ENCODE results near the gene CWC27.

Gene CWC27

DNA sequence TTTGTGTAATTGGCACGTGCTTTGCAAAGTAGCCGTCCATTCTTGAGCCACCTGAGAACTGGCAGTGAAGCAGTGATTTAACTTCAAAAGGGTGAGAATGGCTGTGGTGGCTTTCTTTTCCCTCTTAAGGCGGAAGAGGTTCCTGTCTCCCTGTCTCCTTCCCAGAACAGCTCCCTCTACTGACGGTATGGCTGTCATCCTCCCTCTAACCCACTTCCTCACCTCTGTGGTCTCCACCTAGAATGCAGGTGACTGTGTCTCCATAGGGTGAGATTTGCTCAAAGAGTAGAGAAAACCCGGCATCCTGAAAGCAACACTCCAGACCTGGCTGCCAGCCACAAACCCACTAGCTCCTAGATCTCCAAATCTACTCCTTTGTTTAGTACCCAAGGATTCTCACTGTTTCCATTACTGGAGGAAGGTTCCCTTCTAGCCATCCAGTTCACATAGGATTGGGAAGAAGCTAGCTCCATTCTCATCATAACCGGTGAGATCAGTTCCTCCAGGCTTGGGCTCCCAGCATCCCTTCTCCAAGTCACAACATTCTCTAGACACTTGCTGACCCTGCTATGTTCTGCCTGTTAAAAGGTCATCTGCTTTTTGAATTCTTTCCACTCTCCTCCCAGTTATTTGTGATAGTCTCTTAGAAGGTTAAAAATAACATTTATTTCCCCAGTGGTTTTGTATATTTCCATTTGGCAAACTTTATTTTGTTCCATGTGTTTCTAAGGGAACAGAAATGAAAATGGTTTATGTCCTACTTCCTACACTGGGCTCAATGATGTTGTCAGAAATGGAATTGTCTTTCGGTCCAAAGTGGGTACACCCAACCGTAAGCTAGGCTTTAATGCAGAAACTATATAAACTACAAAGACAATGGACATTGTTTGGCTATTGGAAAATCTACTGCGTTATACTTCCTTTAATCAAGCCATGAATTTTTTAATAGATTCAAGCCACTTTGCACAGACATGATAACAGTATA is 269.4 kb downstream of the CWC27 start:
- no peak for DNase-seq (ENCODE audit: low read depth)

GRCh38 chr5:65041296-65042158 is 272.8 kb downstream of the CWC27 start:
- DNase-seq (ENCODE audit: low read depth) = no peak

GRCh38 chr5:65043843-65044359 is 275.2 kb downstream of the CWC27 start:
- DNase-seq (ENCODE audit: low read depth) = no peak

- no peak for DNase-seq (ENCODE audit: low read depth)
Measured at GRCh38 chr5:65047225-65047624, 278.5 kb downstream of the CWC27 start.

GRCh38 chr5:65047948-65048690 is 279.4 kb downstream of the CWC27 start:
- DNase-seq (ENCODE audit: low read depth) = no peak

GRCh38 chr5:65050140-65050539 is 281.4 kb downstream of the CWC27 start:
- no peak for DNase-seq (ENCODE audit: low read depth)

- DNase-seq (ENCODE audit: low read depth) = no peak
Measured at GRCh38 chr5:65050826-65051498, 282.2 kb downstream of the CWC27 start.

DNA sequence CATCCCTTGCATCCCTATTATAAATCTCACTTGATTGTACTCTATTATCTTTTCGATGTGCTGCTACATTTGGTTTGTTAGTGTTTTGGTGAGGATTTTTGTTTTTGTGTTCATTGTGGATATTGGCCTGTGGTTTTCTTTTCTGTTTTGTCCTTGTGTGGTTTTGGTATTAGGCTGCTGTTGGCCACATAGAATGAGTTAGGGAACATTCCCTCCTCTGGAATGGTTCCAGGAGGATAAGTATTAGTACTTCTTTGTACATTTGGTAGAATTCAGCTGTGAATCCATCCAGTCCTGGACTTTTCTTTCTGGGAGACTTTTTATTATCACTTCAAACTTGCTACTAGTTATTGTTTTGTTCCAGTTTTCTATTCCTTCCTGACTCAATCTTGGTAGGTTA is 287.2 kb downstream of the CWC27 start:
- DNase-seq (ENCODE audit: low read depth) = no peak

DNA sequence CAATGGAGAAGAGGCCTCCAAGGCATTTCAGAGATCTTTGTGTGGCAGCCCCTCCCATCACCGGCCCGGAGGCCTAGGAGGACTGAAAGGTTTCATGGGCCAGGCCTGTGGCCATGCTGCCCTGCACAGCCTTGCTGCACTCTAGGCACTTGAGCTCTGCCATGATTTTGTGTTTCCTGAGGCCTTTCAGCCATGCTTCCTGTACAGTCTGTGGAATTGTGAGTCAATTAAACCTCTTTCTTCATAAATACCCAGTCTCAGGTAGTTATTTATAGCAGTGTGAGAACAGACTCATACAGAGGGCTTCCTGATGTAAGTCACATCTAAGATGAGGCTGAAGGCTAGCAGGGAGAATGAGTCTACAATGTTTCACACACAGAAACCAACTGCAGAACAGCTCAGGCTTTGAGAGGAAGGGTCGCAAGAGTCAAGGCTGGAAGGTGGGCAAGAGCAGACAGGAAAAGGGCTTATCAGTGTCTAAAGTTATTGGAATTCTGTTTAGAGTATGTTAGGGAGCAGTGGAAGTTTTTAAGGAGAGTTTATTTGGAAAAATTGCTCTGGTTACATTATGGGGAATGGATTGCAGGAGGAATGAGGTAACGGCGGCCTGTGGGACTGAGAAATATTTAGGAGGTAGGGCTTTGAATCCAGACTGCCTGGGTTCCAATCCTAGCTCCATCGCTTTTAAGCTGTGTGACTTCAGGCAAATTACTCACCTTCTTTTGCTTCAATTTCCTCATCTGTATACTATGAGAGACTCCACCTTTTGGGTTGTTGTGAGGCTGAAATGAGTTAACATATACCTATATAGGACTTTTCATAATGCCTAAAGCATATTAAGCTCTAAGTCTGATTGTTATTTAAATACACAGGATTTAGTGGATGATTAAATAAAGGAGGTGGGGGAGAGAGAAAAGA is 291.2 kb downstream of the CWC27 start:
- no peak for DNase-seq (ENCODE audit: low read depth)

DNA sequence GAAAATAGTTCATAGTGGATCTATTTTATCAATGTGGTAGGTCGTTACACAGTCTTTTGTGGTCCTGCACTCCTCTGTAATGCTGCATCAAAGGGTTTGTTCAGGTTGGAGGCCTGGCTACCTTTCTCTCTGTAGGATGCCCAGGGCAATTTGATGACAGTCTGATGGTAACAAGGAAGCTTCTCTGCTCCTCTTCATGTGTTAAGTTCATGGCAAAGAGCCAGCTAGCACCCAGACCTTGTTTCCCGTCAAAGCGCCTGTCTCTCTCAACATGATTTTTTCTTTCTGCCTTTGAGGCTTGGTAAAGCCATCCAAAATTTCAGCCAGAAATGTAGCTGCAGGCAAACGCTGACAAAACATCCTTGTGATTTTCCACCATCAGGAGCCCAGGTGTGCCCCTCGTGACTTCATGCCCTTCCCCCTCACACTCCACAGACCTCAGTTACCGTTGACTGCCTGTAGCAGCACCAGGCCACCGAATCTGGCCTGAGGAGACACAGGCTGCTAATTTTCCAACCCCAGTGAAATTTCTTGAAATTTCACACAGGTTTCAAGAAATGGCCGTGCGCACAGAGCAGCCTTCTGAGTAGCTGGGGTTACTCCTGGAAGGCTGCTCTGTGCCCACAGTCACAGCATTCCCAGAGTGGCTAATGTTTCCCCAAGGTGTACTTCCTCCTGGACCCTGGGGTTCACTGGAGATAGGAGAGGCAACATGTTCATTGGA is 292.7 kb downstream of the CWC27 start:
- DNase-seq (ENCODE audit: low read depth) = no peak

GRCh38 chr5:65061974-65062353 is 293.2 kb downstream of the CWC27 start:
- no peak for DNase-seq (ENCODE audit: low read depth)

- no peak for DNase-seq (ENCODE audit: low read depth)
Measured at GRCh38 chr5:65062469-65063083, 293.8 kb downstream of the CWC27 start.

- DNase-seq (ENCODE audit: low read depth) = no peak
Measured at GRCh38 chr5:65065001-65065511, 296.3 kb downstream of the CWC27 start.

GRCh38 chr5:65066387-65067146 is 297.8 kb downstream of the CWC27 start:
- no peak for DNase-seq (ENCODE audit: low read depth)

DNA sequence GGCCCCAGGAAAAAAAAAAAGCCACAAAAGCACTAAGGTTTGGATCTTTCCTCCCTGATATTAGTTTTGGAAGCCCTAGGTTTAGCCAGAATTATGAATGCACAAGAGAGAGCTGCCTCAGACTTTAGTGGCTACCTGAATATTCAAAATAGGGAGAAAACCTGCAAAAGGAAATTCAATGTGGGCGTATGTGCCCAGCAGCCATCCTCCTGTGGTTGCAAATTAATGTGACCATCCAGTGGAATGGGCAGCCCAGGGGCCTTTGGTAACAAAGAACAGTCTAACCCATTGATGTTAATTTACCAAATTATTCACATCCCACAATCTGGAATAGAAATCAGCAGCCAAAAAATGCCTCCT is 298.4 kb downstream of the CWC27 start:
- DNase-seq (ENCODE audit: low read depth) = no peak

All from activated T-helper 1 cell treated with Interleukin-2 at 50 U/mL for 16 hours (primary cell).